ENCODE results near the gene CTNNBIP1.

- TF ChIP-seq POLR2AphosphoS5 (IDR thresholded peaks at IDR 0.05; ENCODE audit: insufficient read depth in 1 of 2, low read depth in 1 of 2) (no peak), CTCF (IDR thresholded peaks at IDR 0.05) (no peak)
These were observed 4.5 kb upstream of the CTNNBIP1 start for GRCh38 chr1:9914610-9914937.
